IPS-18a (cell line): ENCODE measurements around the gene DEFB125.

Experiments used
- H3K27ac ChIP-seq: one replicate; pipeline ENCODE4 v1.5.1; 2013; ENCODE audit warnings: low read length
- H3K27me3 ChIP-seq: one replicate; pipeline ENCODE4 v1.6.1; 2013; ENCODE audit warnings: mild to moderate bottlenecking, low read length; ENCODE audit not compliant: control insufficient read depth, insufficient read depth
- H3K36me3 ChIP-seq: one replicate; pipeline ENCODE4 v1.6.1; 2013; ENCODE audit warnings: low read depth, low read length; ENCODE audit not compliant: control insufficient read depth
- H3K4me1 ChIP-seq: one replicate; pipeline ENCODE4 v1.6.1; 2013; ENCODE audit warnings: low read depth, low read length; ENCODE audit not compliant: control insufficient read depth
- H3K4me3 ChIP-seq: one replicate; pipeline ENCODE4 v1.5.1; 2013; ENCODE audit warnings: low read length
- H3K9ac ChIP-seq: one replicate; pipeline ENCODE4 v1.6.1; 2013; ENCODE audit warnings: mild to moderate bottlenecking, low read length, moderate library complexity
- H3K9me3 ChIP-seq: one replicate; pipeline ENCODE4 v1.6.1; 2013; ENCODE audit warnings: low read depth, low read length; ENCODE audit not compliant: control insufficient read depth

Gene DEFB125

GRCh38 chr20:87401-87800 is at the start of gene DEFB125:
Gene DEFB125, plus strand, starts transcription at chr20:87672. Its CDS starts 38 bp downstream, at chr20:87710.
- Histone ChIP-seq H3K4me3 (no peak within 1 kb of the TSS), H3K27ac (no peak within 1 kb of the TSS), H3K9me3 (peaks cover 10% of the 10 kb centered on the region), H3K4me1 (no peaks in the 10 kb centered on the region), H3K27me3 (no peaks in the 10 kb centered on the region), H3K36me3 (no peaks in the 10 kb centered on the region), H3K9ac (no peak within 1 kb of the TSS)

GRCh38 chr20:60035-60918 is 27.2 kb upstream of the DEFB125 start:
- Histone ChIP-seq H3K4me3 (no peak overlapping the region), H3K27me3 (no peaks in the 10 kb centered on the region), H3K36me3 (no peaks in the 10 kb centered on the region), H3K9ac (no peak overlapping the region), H3K9me3 (peaks cover 21% of the 10 kb centered on the region), H3K27ac (no peak overlapping the region), H3K4me1 (no peaks in the 10 kb centered on the region)

DNA sequence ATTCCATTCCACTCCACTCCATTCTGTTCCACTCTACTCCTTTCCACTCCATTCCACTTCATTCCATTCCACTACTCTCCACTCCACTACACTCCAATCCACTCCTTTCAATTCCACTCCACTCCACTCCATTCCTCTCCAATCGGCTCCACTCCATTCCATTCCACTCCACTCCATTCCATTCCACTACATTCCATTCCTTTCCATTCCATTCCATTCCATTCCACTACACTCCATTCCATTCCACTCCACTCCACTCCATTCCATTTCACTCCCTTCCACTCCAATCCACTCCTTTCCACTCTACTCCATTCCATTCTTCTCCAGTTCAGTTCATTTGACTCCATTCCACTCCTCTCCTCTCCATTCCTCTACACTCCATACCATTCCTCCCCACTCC is 26.2 kb upstream of the DEFB125 start:
- Histone ChIP-seq H3K4me3 (no peak overlapping the region), H3K36me3 (no peaks in the 10 kb centered on the region), H3K27ac (no peak overlapping the region), H3K9me3 (peaks cover 23% of the 10 kb centered on the region), H3K9ac (no peak overlapping the region), H3K27me3 (no peaks in the 10 kb centered on the region), H3K4me1 (no peaks in the 10 kb centered on the region)

- no peak overlapping the region for H3K27ac ChIP-seq
- no peaks in the 10 kb centered on the region for H3K36me3 ChIP-seq
- no peak overlapping the region for H3K4me3 ChIP-seq
- H3K9ac ChIP-seq = no peak overlapping the region
- H3K9me3 ChIP-seq = peaks cover 26% of the 10 kb centered on the region
- no peaks in the 10 kb centered on the region for H3K27me3 ChIP-seq
- no peaks in the 10 kb centered on the region for H3K4me1 ChIP-seq
These were observed 25.7 kb upstream of the DEFB125 start for GRCh38 chr20:61757-62156.

DNA sequence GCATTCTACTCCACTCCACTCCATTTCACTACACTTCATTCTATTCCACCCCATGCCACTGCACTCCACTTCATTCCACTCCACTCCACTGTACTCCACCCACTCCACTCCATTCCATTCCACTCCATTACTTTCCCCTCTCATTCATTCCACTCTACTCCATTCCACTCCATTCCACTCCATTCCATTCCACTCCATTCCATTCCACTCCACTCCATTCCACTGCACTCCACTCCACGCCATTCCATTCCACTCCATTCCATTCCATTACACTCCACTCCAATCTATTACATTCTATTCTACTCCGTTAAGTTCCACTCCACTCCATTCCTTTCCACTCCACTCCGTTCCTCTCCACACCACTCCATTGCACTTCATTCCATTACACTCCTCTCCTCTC is 25.0 kb upstream of the DEFB125 start:
- Histone ChIP-seq H3K9me3 (peaks cover 33% of the 10 kb centered on the region), H3K36me3 (no peaks in the 10 kb centered on the region), H3K4me1 (no peaks in the 10 kb centered on the region), H3K4me3 (no peak overlapping the region), H3K27me3 (no peaks in the 10 kb centered on the region), H3K9ac (no peak overlapping the region), H3K27ac (no peak overlapping the region)

DNA sequence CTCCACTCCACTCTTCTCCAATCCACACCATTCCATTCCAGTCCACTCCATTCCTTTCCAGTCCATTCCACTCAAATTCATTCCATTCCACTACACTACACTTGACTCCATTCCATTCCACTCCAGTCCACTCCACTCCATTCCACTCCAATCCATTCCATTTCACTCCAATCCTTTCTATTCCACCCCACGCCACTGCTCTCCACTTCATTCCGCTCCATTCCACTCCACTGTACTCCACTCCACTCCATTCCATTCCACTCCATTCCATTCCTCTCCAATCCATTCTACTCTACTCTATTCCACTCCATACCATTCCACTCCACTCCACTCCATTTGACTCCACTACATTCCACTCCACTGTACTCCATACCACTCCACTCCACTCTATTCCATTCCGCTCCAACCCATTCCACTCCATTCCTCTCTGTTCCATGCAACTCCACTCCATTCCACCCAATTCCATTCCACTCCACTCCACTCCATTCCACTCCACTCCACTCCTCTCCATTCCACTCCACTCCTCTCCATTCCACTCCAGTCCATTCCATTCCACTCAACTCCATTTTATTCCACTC is 23.4 kb upstream of the DEFB125 start:
- no peaks in the 10 kb centered on the region for H3K36me3 ChIP-seq
- no peaks in the 10 kb centered on the region for H3K27me3 ChIP-seq
- peaks cover 33% of the 10 kb centered on the region for H3K9me3 ChIP-seq

GRCh38 chr20:64766-65322 is 22.6 kb upstream of the DEFB125 start:
- no peaks in the 10 kb centered on the region for H3K36me3 ChIP-seq
- H3K9ac ChIP-seq = no peak overlapping the region
- H3K27me3 ChIP-seq = no peaks in the 10 kb centered on the region
- no peak overlapping the region for H3K27ac ChIP-seq
- H3K4me3 ChIP-seq = no peak overlapping the region
- H3K9me3 ChIP-seq = peaks cover 33% of the 10 kb centered on the region
- no peaks in the 10 kb centered on the region for H3K4me1 ChIP-seq

More for the DNA sequence above, 23.4 kb upstream of the DEFB125 start:
- no peak overlapping the region for H3K9ac ChIP-seq
- no peak overlapping the region for H3K4me3 ChIP-seq
- no peaks in the 10 kb centered on the region for H3K4me1 ChIP-seq
- H3K27ac ChIP-seq = no peak overlapping the region

- Histone ChIP-seq H3K27ac (no peak overlapping the region), H3K27me3 (no peaks in the 10 kb centered on the region), H3K9me3 (peaks cover 12% of the 10 kb centered on the region), H3K36me3 (no peaks in the 10 kb centered on the region), H3K9ac (no peak overlapping the region), H3K4me3 (no peak overlapping the region), H3K4me1 (no peaks in the 10 kb centered on the region)
These were observed 10.2 kb upstream of the DEFB125 start for GRCh38 chr20:77231-77630.

GRCh38 chr20:78338-78737 is 9.1 kb upstream of the DEFB125 start:
- Histone ChIP-seq H3K9ac (no peak overlapping the region), H3K9me3 (peaks cover 9% of the 10 kb centered on the region)

DNA sequence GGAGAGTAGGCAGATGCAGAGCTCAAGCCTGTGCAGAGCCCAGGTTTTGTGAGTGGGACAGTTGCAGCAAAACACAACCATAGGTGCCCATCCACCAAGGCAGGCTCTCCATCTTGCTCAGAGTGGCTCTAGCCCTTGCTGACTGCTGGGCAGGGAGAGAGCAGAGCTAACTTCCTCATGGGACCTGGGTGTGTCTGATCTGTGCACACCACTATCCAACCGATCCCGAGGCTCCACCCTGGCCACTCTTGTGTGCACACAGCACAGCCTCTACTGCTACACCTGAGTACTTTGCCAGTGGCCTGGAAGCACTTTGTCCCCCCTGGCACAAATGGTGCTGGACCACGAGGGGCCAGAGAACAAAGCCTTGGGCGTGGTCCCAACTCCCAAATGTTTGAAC is 7.9 kb upstream of the DEFB125 start:
- peaks cover 7% of the 10 kb centered on the region for H3K9me3 ChIP-seq
- H3K36me3 ChIP-seq = no peaks in the 10 kb centered on the region
- H3K4me1 ChIP-seq = no peaks in the 10 kb centered on the region
- no peak overlapping the region for H3K4me3 ChIP-seq
- no peak overlapping the region for H3K9ac ChIP-seq
- no peak overlapping the region for H3K27ac ChIP-seq
- no peaks in the 10 kb centered on the region for H3K27me3 ChIP-seq

More at GRCh38 chr20:78338-78737, 9.1 kb upstream of the DEFB125 start:
- H3K27ac ChIP-seq = no peak overlapping the region
- no peaks in the 10 kb centered on the region for H3K27me3 ChIP-seq
- H3K4me1 ChIP-seq = no peaks in the 10 kb centered on the region
- H3K4me3 ChIP-seq = no peak overlapping the region
- H3K36me3 ChIP-seq = no peaks in the 10 kb centered on the region

- no peaks in the 10 kb centered on the region for H3K27me3 ChIP-seq
- H3K9me3 ChIP-seq = peaks cover 23% of the 10 kb centered on the region
- no peaks in the 10 kb centered on the region for H3K36me3 ChIP-seq
- H3K9ac ChIP-seq = no peak overlapping the region
- no peak overlapping the region for H3K4me3 ChIP-seq
- H3K27ac ChIP-seq = no peak overlapping the region
- no peaks in the 10 kb centered on the region for H3K4me1 ChIP-seq
These were observed 3.2 kb downstream of the DEFB125 start for GRCh38 chr20:90651-91050.
